NCI-H146 treated with DMSO at 0.1 percent for 48 hours (cell line): ENCODE measurements around the gene RPS6KL1.

Experiments used
- DNase-seq: peaks from one replicate; lab custom pipeline; 2025; ENCODE audit not compliant: unreplicated experiment; lab: John Stamatoyannopoulos, UW

RPS6KL1 gene

GRCh38 chr14:74913986-74914573, 9.0 kb downstream of the RPS6KL1 start:
- no peak for DNase-seq

GRCh38 chr14:74913393-74913910, 9.6 kb downstream of the RPS6KL1 start:
- no peak for DNase-seq

- no peak for DNase-seq
Observed at GRCh38 chr14:74912801-74913200, 10.3 kb downstream of the RPS6KL1 start.

- no peak for DNase-seq
Observed at GRCh38 chr14:74912111-74912510, 10.9 kb downstream of the RPS6KL1 start.

GRCh38 chr14:74911704-74912103, 11.4 kb downstream of the RPS6KL1 start:
- no peak for DNase-seq

- DNase-seq, result no peak
Observed at GRCh38 chr14:74911221-74911620, 11.8 kb downstream of the RPS6KL1 start.

- no peak for DNase-seq
Observed at GRCh38 chr14:74910556-74910955, 12.5 kb downstream of the RPS6KL1 start.

- no peak for DNase-seq
Observed at GRCh38 chr14:74909911-74910310, 13.1 kb downstream of the RPS6KL1 start.

- no peak for DNase-seq
Observed at GRCh38 chr14:74909501-74909900, 13.6 kb downstream of the RPS6KL1 start.

- DNase-seq, result no peak
Observed at GRCh38 chr14:74908861-74909341, 14.2 kb downstream of the RPS6KL1 start.

GRCh38 chr14:74907744-74908143, 15.3 kb downstream of the RPS6KL1 start:
- DNase-seq, result no peak

- no peak for DNase-seq
Observed at GRCh38 chr14:74906925-74907521, 16.0 kb downstream of the RPS6KL1 start.

GRCh38 chr14:74905595-74906142, 17.4 kb downstream of the RPS6KL1 start:
- DNase-seq, result peak; percentile 2

GRCh38 chr14:74904635-74905503, 18.2 kb downstream of the RPS6KL1 start:
- DNase-seq, result no peak

GRCh38 chr14:74902941-74903705, 19.9 kb downstream of the RPS6KL1 start:
- no peak for DNase-seq

GRCh38 chr14:74898694-74899093, 24.4 kb downstream of the RPS6KL1 start:
- no peak for DNase-seq

- DNase-seq, result no peak
Observed at GRCh38 chr14:74898083-74898482, 25.0 kb downstream of the RPS6KL1 start.

GRCh38 chr14:74897642-74898041, 25.4 kb downstream of the RPS6KL1 start:
- no peak for DNase-seq

GRCh38 chr14:74896400-74896799, 26.7 kb downstream of the RPS6KL1 start:
- no peak for DNase-seq

- DNase-seq, result no peak
Observed at GRCh38 chr14:74893614-74894091, 29.4 kb downstream of the RPS6KL1 start.

GRCh38 chr14:74892745-74893144, 30.3 kb downstream of the RPS6KL1 start:
- DNase-seq, result no peak
